Measurements from ENCODE around the gene CAMK4.
A peak's percentile ranks its signal among the peaks of the same experiment; 100 is the strongest.

CAMK4 gene

DNA sequence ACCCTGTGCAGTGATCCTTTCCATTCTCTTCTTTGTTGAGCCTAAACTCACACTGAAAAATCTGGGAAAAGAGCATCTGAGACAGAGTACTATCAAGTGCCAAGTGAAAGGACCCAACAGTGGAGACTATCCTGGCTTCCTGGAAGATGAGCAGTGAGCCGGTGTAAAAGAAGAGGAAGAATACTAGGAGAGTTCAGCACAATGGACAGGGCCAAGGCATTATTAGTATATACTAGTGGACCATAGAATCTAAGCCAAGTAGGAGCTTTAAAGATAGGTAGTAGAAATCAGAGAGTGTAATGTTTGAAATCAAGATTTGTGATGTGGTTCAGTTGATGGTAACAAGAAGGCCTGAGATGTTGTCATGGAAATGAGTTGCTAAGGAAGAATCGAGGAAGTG lies 140.8 kb downstream of the CAMK4 start:
- no peak for DNase-seq (ENCODE audit: low read depth in 1 of 2, low spot score in 1 of 2)
- Histone ChIP-seq H3K27me3 (ENCODE audit: insufficient read depth, poor library complexity, severe bottlenecking) (no peaks in the 10 kb centered on the region), H3K4me3 (replicated peaks; ENCODE audit: insufficient read depth, low read length) (no peak overlapping the region), H3K27ac (replicated peaks) (no peak overlapping the region)
- TF ChIP-seq, protein P1, sequence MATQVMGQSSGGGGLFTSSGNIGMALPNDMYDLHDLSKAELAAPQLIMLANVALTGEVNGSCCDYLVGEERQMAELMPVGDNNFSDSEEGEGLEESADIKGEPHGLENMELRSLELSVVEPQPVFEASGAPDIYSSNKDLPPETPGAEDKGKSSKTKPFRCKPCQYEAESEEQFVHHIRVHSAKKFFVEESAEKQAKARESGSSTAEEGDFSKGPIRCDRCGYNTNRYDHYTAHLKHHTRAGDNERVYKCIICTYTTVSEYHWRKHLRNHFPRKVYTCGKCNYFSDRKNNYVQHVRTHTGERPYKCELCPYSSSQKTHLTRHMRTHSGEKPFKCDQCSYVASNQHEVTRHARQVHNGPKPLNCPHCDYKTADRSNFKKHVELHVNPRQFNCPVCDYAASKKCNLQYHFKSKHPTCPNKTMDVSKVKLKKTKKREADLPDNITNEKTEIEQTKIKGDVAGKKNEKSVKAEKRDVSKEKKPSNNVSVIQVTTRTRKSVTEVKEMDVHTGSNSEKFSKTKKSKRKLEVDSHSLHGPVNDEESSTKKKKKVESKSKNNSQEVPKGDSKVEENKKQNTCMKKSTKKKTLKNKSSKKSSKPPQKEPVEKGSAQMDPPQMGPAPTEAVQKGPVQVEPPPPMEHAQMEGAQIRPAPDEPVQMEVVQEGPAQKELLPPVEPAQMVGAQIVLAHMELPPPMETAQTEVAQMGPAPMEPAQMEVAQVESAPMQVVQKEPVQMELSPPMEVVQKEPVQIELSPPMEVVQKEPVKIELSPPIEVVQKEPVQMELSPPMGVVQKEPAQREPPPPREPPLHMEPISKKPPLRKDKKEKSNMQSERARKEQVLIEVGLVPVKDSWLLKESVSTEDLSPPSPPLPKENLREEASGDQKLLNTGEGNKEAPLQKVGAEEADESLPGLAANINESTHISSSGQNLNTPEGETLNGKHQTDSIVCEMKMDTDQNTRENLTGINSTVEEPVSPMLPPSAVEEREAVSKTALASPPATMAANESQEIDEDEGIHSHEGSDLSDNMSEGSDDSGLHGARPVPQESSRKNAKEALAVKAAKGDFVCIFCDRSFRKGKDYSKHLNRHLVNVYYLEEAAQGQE (IDR thresholded peaks at IDR 0.05; ENCODE audit: insufficient replicate concordance, low read depth), result peak; percentile 89
- TF ChIP-seq POLR2AphosphoS5 (IDR thresholded peaks at IDR 0.05; ENCODE audit: low read depth), result no peak
- TF ChIP-seq, protein P2, sequence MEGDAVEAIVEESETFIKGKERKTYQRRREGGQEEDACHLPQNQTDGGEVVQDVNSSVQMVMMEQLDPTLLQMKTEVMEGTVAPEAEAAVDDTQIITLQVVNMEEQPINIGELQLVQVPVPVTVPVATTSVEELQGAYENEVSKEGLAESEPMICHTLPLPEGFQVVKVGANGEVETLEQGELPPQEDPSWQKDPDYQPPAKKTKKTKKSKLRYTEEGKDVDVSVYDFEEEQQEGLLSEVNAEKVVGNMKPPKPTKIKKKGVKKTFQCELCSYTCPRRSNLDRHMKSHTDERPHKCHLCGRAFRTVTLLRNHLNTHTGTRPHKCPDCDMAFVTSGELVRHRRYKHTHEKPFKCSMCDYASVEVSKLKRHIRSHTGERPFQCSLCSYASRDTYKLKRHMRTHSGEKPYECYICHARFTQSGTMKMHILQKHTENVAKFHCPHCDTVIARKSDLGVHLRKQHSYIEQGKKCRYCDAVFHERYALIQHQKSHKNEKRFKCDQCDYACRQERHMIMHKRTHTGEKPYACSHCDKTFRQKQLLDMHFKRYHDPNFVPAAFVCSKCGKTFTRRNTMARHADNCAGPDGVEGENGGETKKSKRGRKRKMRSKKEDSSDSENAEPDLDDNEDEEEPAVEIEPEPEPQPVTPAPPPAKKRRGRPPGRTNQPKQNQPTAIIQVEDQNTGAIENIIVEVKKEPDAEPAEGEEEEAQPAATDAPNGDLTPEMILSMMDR (IDR thresholded peaks at IDR 0.05; ENCODE audit: insufficient read depth, low read length), result no peak

DNA sequence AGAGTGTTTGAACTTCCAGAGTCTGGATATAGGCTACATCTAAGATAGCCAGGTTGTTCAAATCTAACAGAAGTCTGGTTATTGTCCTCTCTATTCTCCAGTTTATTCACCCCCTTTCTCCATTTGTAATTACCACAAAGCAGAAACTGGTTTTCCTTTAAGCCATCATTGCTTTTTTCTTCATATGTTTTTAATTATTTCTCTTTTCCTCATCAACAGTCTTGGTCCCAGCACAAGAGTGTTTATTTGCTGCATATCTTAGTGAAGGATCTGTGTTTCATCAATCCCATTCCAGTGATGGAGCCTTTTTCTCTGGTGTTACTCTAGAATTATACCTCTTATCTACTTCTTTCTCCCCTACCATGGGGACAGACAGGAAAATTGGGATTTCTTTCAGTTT lies 142.2 kb downstream of the CAMK4 start:
- TF ChIP-seq, protein P2 (IDR thresholded peaks at IDR 0.05; ENCODE audit: insufficient read depth, low read length), result no peak
- no peak for TF ChIP-seq SPI1 (IDR thresholded peaks at IDR 0.05; ENCODE audit: borderline replicate concordance, low read depth)
- TF ChIP-seq POLR2AphosphoS5 (IDR thresholded peaks at IDR 0.05; ENCODE audit: low read depth), result no peak
- TF ChIP-seq, protein P1 (IDR thresholded peaks at IDR 0.05; ENCODE audit: insufficient replicate concordance, low read depth), result no peak
- TF ChIP-seq GABPA (IDR thresholded peaks at IDR 0.05; ENCODE audit: low read depth), result no peak
- no peak overlapping the region for H3K4me3 ChIP-seq (replicated peaks; ENCODE audit: insufficient read depth, low read length)
- no peak for DNase-seq (ENCODE audit: low read depth in 1 of 2, low spot score in 1 of 2)
- no peaks in the 10 kb centered on the region for H3K27me3 ChIP-seq (ENCODE audit: insufficient read depth, poor library complexity, severe bottlenecking)
- H3K27ac ChIP-seq (replicated peaks), result no peak overlapping the region

DNA sequence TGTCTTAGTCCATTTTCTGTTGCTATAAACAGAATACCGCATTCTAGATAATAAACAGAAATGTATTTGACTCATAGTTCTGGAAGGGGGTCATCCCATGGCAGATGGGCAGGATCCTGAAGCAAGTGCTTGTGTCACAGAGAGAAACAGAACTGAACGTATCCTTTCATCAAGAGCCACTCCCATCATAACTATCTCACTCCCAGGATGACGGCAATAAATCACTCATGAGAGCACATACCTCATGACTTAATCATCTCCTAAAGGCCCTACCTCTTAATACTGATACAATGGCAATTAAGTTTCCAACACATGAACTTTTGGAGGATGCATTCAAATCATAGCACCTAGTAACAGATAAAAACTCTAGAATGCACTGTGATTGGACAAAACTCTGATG lies 142.9 kb downstream of the CAMK4 start:
- DNase-seq (ENCODE audit: low read depth in 1 of 2, low spot score in 1 of 2), result no peak
- no peak for TF ChIP-seq POLR2AphosphoS5 (IDR thresholded peaks at IDR 0.05; ENCODE audit: low read depth)
- no peak for TF ChIP-seq GABPA (IDR thresholded peaks at IDR 0.05; ENCODE audit: low read depth)
- no peak for TF ChIP-seq SPI1 (IDR thresholded peaks at IDR 0.05; ENCODE audit: borderline replicate concordance, low read depth)
- TF ChIP-seq, protein P1 (IDR thresholded peaks at IDR 0.05; ENCODE audit: insufficient replicate concordance, low read depth), result no peak
- TF ChIP-seq, protein P2 (IDR thresholded peaks at IDR 0.05; ENCODE audit: insufficient read depth, low read length), result no peak
- Histone ChIP-seq H3K4me3 (replicated peaks; ENCODE audit: insufficient read depth, low read length) (no peak overlapping the region), H3K27me3 (ENCODE audit: insufficient read depth, poor library complexity, severe bottlenecking) (no peaks in the 10 kb centered on the region), H3K27ac (replicated peaks) (no peak overlapping the region)

Data from HL-60 (cell line).